Epithelial cell of proximal tubule (primary cell): ENCODE data around the gene IL1RAPL2. TPM values are rescaled to one million over a fixed set of nuclear protein-coding genes. Genes with fewer than 3 reads are reported as not detected.
"Not testable (repeated sequence)": the region's sequence is repeated elsewhere in the genome, so short reads cannot be mapped to it uniquely, and the experiment has no call there.

Experiments used
- DNase-seq: peaks from one replicate; pipeline ENCODE4 v3.0.0-alpha.2; 2011; ENCODE audit warnings: low read depth
- H3K4me3 ChIP-seq: 2 replicates; pipeline ENCODE4 v1.5.1; 2011; ENCODE audit warnings: low read depth, mild to moderate bottlenecking, low read length
- total RNA-seq: library from RNA; depleted of rRNA; stranded (reverse); fragments of >200 nt; gene quantifications from 2 replicates; pipeline ENCODE4 v1.2.3, GENCODE V29; 2015
- TF ChIP-seq, protein P1 (sequence below): conservative IDR thresholded peaks from 2 replicates; pipeline ENCODE4 v1.5.1; 2012; ENCODE audit warnings: low read depth, mild to moderate bottlenecking, low read length

Gene IL1RAPL2
- total RNA-seq, 1 donor from 2014 or later, result not detected

GRCh38 chrX:104902070-104902469 lies 336.1 kb downstream of the IL1RAPL2 start:
- no peak for DNase-seq
- TF ChIP-seq, protein P1, sequence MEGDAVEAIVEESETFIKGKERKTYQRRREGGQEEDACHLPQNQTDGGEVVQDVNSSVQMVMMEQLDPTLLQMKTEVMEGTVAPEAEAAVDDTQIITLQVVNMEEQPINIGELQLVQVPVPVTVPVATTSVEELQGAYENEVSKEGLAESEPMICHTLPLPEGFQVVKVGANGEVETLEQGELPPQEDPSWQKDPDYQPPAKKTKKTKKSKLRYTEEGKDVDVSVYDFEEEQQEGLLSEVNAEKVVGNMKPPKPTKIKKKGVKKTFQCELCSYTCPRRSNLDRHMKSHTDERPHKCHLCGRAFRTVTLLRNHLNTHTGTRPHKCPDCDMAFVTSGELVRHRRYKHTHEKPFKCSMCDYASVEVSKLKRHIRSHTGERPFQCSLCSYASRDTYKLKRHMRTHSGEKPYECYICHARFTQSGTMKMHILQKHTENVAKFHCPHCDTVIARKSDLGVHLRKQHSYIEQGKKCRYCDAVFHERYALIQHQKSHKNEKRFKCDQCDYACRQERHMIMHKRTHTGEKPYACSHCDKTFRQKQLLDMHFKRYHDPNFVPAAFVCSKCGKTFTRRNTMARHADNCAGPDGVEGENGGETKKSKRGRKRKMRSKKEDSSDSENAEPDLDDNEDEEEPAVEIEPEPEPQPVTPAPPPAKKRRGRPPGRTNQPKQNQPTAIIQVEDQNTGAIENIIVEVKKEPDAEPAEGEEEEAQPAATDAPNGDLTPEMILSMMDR, result no peak
- no peak overlapping the region for H3K4me3 ChIP-seq

DNA sequence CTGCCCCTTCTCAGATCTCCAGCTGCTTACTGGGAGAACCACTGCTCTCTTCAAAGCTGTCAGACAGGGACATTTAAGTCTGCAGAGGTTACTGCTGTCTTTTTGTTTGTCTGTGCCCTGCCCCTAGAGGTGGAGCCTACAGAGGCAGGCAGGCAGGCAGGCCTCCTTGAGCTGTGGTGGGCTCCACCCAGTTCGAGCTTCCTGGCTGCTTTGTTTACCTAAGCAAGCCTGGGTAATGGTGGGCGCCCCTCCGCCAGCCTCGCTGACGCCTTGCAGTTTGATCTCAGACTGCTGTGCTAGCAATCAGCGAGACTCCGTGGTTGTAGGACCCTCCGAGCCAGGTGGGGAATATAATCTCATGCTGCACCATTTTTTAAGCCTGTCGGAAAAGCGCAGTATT lies 343.7 kb downstream of the IL1RAPL2 start:
- DNase-seq, result not testable (repeated sequence)
- H3K4me3 ChIP-seq, result peak overlapping the region; percentile 48

DNA sequence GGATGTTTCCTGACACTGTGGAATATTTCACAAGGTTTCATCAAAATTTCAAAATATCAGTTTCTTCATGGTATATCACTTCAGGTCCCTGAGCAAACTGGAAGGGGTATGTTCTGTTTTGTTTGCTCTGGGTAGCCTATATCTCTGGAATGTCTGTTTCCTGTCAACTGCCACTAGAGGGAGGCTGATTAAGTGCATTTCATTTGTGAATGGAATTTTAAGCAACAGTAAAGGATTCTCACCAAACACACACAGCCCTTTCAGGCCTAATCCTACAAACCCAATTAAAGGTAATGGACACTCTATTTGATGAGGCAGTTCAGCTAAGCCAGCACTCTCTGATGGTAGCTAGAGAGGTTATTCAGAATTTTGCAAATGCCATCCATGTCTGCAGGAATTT lies 347.3 kb downstream of the IL1RAPL2 start:
- no peak overlapping the region for H3K4me3 ChIP-seq
- TF ChIP-seq, protein P1, result peak; percentile 64
- DNase-seq, result no peak

DNA sequence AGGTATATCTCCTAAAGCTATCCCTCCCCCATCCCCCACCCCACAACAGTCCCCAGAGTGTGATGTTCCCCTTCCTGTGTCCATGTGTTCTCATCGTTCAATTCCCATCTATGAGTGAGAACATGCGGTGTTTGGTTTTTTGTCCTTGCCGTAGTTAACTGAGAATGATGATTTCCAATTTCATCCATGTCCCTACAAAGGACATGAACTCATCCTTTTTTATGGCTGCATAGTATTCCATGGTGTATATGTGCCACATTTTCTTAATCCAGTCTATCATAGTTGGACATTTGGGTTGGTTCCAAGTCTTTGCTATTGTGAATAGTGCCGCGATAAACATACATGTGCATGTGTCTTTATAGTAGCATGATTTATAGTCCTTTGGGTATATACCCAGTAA lies 348.7 kb downstream of the IL1RAPL2 start:
- not testable (repeated sequence) for DNase-seq, H3K4me3 ChIP-seq

- DNase-seq, result no peak
- H3K4me3 ChIP-seq, result no peak overlapping the region
- TF ChIP-seq, protein P1, result no peak
Measured at GRCh38 chrX:104918122-104918521, 352.1 kb downstream of the IL1RAPL2 start.

DNA sequence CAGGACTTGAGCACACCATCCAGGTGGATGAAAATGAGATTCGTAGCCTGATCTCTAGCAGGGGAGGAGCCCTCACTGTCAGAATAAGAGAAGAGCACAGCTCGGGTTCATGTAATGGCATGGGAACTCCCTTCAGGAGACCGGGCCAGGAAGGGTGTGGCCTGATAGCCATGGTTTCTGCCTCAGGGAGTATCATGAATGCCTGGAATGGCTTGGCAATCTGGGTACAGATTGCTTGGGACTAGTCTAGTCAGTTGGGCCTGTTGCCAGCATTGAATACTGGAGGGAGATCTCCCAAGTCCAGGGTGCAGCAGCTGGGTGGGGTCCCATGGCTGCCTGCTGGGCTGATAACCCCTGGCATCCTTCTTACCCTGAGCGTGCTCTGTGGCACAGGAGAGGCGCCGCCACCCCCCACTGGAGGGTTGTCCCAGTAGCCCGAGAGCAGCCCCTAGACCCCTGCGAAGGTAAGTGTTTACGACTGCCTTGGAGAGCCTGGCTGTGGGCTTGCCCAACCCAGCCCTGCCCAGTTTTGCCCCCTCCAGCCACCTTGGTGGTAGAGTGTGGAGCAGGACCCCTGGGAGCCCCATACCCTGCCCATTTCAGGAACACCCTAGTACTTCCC lies 355.7 kb downstream of the IL1RAPL2 start:
- DNase-seq, result no peak
- H3K4me3 ChIP-seq, result no peak overlapping the region
- TF ChIP-seq, protein P1, result no peak

DNA sequence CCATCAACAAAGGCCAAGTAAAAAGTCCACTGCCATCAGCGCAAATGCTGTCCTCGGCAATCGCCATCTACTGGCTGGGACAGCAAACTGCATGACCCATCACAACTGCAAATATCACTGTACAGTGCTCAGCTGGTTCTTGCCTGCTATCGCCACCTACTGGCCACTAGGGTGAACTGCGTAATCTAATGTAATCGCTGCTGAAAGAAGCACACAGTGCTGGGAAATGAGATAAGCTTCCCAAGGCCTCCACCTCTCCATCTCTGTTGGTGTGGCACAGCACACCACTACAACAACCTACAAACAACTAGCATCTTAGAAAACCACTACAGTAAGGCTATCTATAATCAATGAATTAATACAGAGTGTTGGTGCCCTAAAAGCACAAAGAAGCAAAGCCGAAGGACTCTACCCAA lies 356.2 kb downstream of the IL1RAPL2 start:
- TF ChIP-seq, protein P1, result peak; percentile 91
- DNase-seq, result peak; percentile 7
- H3K4me3 ChIP-seq, result no peak overlapping the region

DNA sequence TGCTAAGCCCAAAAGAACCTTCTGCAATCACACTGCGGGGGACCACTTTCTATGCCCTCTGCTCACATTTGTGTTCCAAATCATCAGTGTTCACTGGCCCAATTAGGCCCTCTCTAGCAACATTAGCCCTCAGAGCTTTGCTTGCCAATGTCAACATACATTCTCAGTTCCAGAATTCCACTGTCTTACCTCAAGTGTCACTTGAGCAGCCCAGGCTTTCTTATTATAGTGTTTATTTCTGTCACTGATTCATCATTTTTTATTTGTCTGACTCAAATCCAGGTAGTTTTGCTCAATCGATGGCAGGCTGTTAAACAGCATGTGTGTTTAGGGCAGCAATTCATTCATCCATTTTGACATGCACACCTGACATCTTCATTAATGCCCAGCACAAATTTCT lies 363.3 kb downstream of the IL1RAPL2 start:
- H3K4me3 ChIP-seq, result no peak overlapping the region
- TF ChIP-seq, protein P1, result no peak
- no peak for DNase-seq
